ENCODE measurements around the gene AEBP2. TPM values are rescaled to one million over a fixed set of nuclear protein-coding genes. Genes with fewer than 3 reads are reported as not detected.

AEBP2 gene
- total and polyA plus RNA-seq, 8 donors: 28.2 to 58.6 (median 54.2) TPM

DNA sequence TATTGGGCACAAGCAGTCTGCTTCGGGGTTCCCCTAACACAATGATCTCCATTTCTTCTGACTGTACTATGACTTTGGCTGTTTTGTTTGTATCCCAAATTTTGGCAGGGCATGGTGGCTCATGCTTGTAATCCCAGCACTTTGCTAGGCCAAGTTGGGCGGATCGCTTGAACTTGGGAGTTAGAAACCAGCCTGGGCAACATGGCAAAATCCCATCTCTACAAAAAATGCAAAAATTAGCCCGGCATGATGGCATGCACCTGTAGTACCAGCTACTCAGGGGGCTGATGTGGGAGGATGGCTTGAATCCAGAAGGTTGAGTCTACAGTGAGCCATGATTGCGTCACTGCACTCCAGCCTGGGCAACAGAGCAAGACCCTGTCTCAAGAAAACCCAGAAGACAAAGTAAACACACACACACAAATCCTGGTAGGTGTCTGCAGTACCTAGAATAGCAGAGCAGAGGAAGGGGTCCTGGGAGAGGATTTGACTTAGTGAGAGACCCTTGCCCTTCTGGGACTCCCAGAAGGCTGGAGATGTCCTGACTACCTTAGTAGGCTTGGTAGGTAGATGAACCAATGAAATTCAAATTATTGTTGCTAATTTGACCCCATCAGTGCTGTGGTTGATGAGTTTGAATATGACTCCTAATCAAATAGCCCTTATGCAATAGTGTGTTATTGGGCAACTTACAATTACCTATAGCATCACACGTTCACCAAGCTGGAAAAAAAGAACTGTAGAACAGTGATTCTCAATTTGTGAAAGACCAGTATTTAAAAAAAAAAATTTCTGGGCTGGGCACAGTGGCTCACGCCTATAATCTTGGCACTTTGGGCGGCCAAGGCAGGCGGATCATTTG, 6.8 kb upstream of the AEBP2 start:
- ATAC-seq: no peak
- peak overlapping the region in 1 of 2 donors; percentile 17 for H3K27ac ChIP-seq
- intact Hi-C loops (cut with DNase I): no loop called here

DNA sequence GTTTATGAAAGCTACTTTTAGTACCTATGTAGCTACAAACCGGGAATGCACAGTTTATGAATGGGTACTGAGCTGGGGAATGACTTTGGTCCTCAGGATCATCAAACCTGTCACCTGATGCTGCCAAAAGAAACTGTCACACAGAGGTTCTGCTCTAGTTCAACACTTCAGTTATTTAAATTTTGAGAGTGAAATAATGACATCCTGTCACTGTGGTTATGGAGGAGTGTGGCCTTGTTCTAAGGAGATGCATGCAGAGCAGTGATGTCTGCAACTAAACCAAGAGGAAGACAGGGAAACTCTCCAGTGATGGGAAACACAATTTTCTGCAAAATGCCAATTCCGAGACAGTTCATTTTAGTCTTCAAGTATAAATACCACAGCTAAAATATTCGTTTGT, 4.8 kb upstream of the AEBP2 start:
- no peak for ATAC-seq
- no peaks in the 10 kb centered on the region for H3K27me3 ChIP-seq

More for the DNA sequence above, 6.8 kb upstream of the AEBP2 start:
- Histone ChIP-seq H3K27me3 (no peaks in the 10 kb centered on the region), H3K4me1 (no peaks in the 10 kb centered on the region), H3K36me3 (no peaks in the 10 kb centered on the region), H3K4me3 (no peak overlapping the region), H3K9me3 (no peaks in the 10 kb centered on the region)
- no peak for DNase-seq
- TF ChIP-seq, protein P1, sequence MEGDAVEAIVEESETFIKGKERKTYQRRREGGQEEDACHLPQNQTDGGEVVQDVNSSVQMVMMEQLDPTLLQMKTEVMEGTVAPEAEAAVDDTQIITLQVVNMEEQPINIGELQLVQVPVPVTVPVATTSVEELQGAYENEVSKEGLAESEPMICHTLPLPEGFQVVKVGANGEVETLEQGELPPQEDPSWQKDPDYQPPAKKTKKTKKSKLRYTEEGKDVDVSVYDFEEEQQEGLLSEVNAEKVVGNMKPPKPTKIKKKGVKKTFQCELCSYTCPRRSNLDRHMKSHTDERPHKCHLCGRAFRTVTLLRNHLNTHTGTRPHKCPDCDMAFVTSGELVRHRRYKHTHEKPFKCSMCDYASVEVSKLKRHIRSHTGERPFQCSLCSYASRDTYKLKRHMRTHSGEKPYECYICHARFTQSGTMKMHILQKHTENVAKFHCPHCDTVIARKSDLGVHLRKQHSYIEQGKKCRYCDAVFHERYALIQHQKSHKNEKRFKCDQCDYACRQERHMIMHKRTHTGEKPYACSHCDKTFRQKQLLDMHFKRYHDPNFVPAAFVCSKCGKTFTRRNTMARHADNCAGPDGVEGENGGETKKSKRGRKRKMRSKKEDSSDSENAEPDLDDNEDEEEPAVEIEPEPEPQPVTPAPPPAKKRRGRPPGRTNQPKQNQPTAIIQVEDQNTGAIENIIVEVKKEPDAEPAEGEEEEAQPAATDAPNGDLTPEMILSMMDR (IDR thresholded peaks at IDR 0.05): no peak

DNA sequence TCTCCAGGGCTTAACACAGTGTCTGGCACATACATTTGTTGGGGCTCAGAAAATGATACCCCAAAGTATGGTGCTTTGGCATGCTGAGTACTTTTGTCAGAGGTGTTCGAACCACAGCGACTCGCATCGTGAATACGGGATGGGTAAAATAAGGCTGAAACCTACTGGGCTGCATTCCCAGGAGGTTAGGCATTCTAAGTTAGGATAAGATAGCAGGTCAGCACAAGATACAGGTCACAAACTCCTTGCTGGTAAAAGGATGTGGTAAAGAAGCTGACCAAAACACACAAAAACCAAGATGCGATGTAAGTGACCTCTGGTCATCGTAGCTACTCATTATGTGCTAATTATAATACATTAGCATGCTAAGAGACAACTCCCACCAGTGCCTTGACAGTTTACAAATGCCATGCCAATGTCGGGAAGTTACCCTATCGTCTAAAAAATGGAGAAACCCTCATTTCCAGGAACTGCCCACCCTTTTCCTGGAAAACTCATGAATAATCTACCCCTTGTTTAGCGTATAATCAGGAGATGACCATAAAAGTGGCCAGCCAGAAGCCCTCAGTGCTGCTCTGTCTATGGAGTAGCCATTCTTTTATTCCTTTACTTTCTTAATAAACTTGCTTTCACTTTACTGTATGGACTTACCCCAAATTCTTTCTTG, 3.3 kb upstream of the AEBP2 start:
- intact Hi-C loops (cut with DNase I): no loop called here
- Histone ChIP-seq H3K36me3 (no peaks in the 10 kb centered on the region), H3K4me1 (no peaks in the 10 kb centered on the region), H3K27ac (no peak overlapping the region), H3K27me3 (no peaks in the 10 kb centered on the region), H3K4me3 (no peak overlapping the region), H3K9me3 (peaks cover 0 to 5% of the 10 kb centered on the region in 2 donors)
- TF ChIP-seq, protein P1 (IDR thresholded peaks at IDR 0.05): no peak
- ATAC-seq: no peak
- no peak for DNase-seq

More for the DNA sequence above, 4.8 kb upstream of the AEBP2 start:
- intact Hi-C loops (cut with DNase I): no loop called here
- Histone ChIP-seq H3K4me3 (no peak overlapping the region), H3K4me1 (no peaks in the 10 kb centered on the region), H3K27ac (no peak overlapping the region), H3K9me3 (peaks cover 0 to 5% of the 10 kb centered on the region in 2 donors), H3K36me3 (no peaks in the 10 kb centered on the region)
- TF ChIP-seq, protein P1 (IDR thresholded peaks at IDR 0.05): no peak
- no peak for DNase-seq

DNA sequence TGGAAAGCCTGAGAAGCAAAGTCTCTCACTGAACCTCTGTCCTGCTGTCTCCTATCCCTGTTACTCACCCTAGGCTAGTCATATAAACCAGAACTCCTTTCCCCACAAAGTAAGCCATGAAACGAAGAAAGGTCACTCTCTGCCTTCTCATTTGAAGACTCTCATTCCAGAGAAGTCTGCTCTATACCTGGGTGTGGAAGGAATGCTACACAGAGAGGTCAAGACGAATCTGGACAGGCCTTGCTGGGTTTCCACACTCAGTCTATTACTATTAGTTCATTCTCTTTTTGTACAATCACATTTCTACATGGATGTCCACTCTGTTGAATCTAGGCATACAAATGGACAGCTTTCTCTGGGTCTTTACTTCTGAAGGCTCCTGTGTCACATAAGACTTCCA, 2.4 kb upstream of the AEBP2 start:
- H3K27ac ChIP-seq: no peak overlapping the region
- H3K27me3 ChIP-seq: no peaks in the 10 kb centered on the region
- DNase-seq: no peak
- no peaks in the 10 kb centered on the region for H3K36me3 ChIP-seq
- TF ChIP-seq, protein P1 (IDR thresholded peaks at IDR 0.05): no peak
- peaks cover 4 to 8% of the 10 kb centered on the region in 2 donors for H3K4me1 ChIP-seq
- no peak for ATAC-seq
- intact Hi-C loops (cut with DNase I): no loop called here
- peaks cover 0 to 5% of the 10 kb centered on the region in 2 donors for H3K9me3 ChIP-seq
- H3K4me3 ChIP-seq: no peak overlapping the region

DNA sequence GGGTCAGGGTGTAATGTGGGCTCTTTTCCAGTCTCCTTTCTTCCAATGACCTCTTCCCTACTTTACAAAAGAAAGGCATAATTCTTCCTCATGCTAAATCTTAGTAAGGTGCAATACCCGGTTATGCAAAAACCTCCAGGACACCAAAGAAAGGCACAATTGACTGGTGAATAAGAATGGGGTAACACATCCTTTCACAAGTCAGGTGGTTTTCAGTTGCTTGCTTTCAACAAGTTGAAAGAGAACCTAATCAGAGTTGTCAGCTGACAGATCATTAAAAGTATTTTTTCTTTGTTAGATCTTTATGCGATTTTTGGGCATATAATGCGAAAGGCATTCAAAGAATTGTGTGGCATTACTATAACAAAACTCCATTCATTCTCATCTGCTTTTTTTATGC, 1.3 kb upstream of the AEBP2 start:
- intact Hi-C loops (cut with DNase I): no loop called here
- TF ChIP-seq, protein P1 (IDR thresholded peaks at IDR 0.05): no peak
- Histone ChIP-seq H3K9me3 (peaks cover 0 to 5% of the 10 kb centered on the region in 2 donors), H3K27me3 (no peaks in the 10 kb centered on the region), H3K36me3 (peaks cover 0 to under 1% of the 10 kb centered on the region in 2 donors), H3K4me1 (peaks cover 11 to 18% of the 10 kb centered on the region in 2 donors), H3K27ac (no peak overlapping the region), H3K4me3 (no peak overlapping the region)
- DNase-seq (no peak), ATAC-seq (no peak)

Data from left lung (tissue), 10 donors.